Measurements from ENCODE around the gene GGPS1.

The GGPS1 gene

GRCh38 chr1:235317168-235317567, 11.2 kb upstream of the GGPS1 start:
- Mint-ChIP-seq H3K4me1 (ENCODE audit: low read depth) (peaks cover 57% of the 10 kb centered on the region), H3K9me3 (no peaks in the 10 kb centered on the region), H3K4me3 (no peak overlapping the region), H3K27ac (no peak overlapping the region), H3K27me3 (ENCODE audit: low read depth) (no peaks in the 10 kb centered on the region), H3K36me3 (ENCODE audit: low read depth) (peaks cover 25% of the 10 kb centered on the region)

DNA sequence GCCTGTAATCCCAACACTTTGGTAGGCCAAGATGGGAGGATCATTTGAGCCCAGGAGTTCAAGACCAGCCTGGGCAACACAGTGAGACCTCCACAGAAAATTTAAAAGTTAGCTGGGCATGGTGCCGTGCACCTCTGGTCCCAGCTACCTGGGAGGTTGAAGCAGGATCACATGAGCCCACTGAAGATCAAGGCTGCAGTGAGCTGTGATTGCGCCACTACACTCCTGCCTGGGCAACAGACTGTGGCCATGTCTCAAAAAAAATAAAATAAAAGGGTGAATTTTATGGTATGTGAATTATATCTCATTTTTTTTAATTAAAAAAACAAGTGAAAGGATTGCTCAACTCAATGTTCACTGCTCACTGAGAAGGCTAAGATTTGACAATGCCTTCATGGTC, 9.1 kb upstream of the GGPS1 start:
- Mint-ChIP-seq H3K4me3 (no peak overlapping the region), H3K27ac (no peak overlapping the region), H3K9me3 (no peaks in the 10 kb centered on the region), H3K36me3 (ENCODE audit: low read depth) (peaks cover 30% of the 10 kb centered on the region), H3K27me3 (ENCODE audit: low read depth) (no peaks in the 10 kb centered on the region), H3K4me1 (ENCODE audit: low read depth) (peaks cover 49% of the 10 kb centered on the region)

DNA sequence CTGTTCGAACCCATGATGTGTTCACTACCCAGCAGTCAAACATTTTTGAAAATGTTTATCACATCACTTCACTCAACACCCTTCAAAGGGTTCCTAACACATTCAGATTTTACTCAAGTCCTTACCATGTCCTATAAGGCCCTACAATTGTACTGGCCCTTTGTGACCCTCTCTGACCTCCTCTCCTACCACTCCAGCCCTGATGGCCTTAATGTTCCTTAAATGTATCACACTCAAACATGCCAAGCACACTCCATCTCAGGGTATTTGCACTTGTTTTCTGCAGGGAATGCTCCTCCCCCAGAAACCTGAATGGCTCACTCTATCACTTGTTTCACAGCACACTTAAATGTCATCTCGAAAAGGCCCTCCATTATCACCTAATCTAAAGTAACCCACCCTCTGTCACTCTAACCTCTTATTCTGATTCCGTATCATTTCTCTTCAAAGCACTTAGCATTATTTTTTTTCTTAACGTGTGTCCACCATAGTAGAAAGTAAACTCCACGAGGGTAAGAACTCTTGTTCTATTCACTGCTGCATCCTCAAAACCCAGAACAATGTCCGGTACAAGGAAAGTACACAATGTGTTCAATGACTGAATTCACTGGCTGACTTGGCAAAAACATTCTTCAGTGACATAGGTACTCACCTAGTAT, 7.7 kb upstream of the GGPS1 start:
- Mint-ChIP-seq H3K9me3 (no peaks in the 10 kb centered on the region), H3K36me3 (ENCODE audit: low read depth) (peaks cover 33% of the 10 kb centered on the region), H3K27ac (peak overlapping the region; percentile 2), H3K4me1 (ENCODE audit: low read depth) (peaks cover 48% of the 10 kb centered on the region), H3K4me3 (no peak overlapping the region), H3K27me3 (ENCODE audit: low read depth) (no peaks in the 10 kb centered on the region)

- Mint-ChIP-seq H3K27ac (no peak overlapping the region), H3K4me3 (peak overlapping the region; percentile 94), H3K9me3 (no peaks in the 10 kb centered on the region), H3K4me1 (ENCODE audit: low read depth) (peaks cover 38% of the 10 kb centered on the region), H3K36me3 (ENCODE audit: low read depth) (peaks cover 31% of the 10 kb centered on the region), H3K27me3 (ENCODE audit: low read depth) (no peaks in the 10 kb centered on the region)
Observed at GRCh38 chr1:235324296-235324695, 4.1 kb upstream of the GGPS1 start.

DNA sequence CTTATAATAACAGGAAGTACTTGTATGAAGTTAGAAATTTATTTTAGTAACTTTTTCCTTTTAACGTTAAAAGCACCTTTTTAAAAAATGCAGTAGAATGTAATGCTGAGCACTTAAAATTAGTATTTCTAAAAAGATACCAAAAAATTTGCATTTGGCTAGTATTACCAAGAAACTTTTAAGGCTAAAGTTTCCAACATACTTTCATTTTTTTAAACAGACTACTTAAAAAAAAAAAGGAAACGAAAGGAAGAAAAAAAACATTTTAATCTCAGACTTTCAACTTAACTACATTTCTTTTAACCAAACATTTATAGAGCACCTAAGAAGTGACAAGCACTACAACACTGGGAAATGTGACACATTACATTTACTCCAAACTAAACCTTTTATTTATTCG, 3.2 kb upstream of the GGPS1 start:
- Mint-ChIP-seq H3K27me3 (ENCODE audit: low read depth) (no peaks in the 10 kb centered on the region), H3K4me1 (ENCODE audit: low read depth) (peaks cover 36% of the 10 kb centered on the region), H3K27ac (peak overlapping the region; percentile 26), H3K9me3 (no peaks in the 10 kb centered on the region), H3K36me3 (ENCODE audit: low read depth) (peaks cover 31% of the 10 kb centered on the region), H3K4me3 (peak overlapping the region; percentile 94)

DNA sequence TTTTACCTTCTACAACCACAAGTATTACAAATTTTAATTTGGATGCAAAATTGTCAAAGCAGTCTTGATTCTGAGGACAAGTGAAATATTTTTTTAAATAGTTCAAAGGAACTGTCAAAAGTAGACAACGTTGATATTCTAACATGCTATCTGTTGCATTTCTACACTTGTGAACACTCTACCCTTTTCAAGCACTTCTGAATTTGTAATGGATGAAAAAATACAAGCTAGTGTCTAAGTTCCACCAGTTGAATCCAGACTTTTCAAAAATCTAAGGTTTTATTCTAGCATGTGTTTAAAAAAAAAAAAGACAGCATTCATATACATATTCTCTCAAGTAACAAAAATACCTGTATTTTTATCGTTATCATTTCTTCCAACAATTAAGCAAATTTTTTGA, 2.5 kb upstream of the GGPS1 start:
- Mint-ChIP-seq H3K4me3 (peak overlapping the region; percentile 94), H3K27ac (peak overlapping the region; percentile 98), H3K36me3 (ENCODE audit: low read depth) (peaks cover 25% of the 10 kb centered on the region), H3K4me1 (ENCODE audit: low read depth) (peaks cover 29% of the 10 kb centered on the region), H3K9me3 (no peaks in the 10 kb centered on the region), H3K27me3 (ENCODE audit: low read depth) (no peaks in the 10 kb centered on the region)

GRCh38 chr1:235326719-235327558, 1.4 kb upstream of the GGPS1 start:
- Mint-ChIP-seq H3K4me3 (peak overlapping the region; percentile 94), H3K36me3 (ENCODE audit: low read depth) (peaks cover 20% of the 10 kb centered on the region), H3K27ac (peak overlapping the region; percentile 98), H3K27me3 (ENCODE audit: low read depth) (no peaks in the 10 kb centered on the region), H3K9me3 (no peaks in the 10 kb centered on the region), H3K4me1 (ENCODE audit: low read depth) (peaks cover 24% of the 10 kb centered on the region)

GRCh38 chr1:235327559-235328270, 655 bp upstream of the GGPS1 start, which contains the start of gene ARID4B:
Gene ARID4B (minus strand): TSS chr1:235328179. CDS start chr1:235326919, 1,260 bp downstream.
- H3K36me3 Mint-ChIP-seq (ENCODE audit: low read depth) = peaks cover 13% of the 10 kb centered on the region
- H3K4me1 Mint-ChIP-seq (ENCODE audit: low read depth) = peaks cover 22% of the 10 kb centered on the region
- H3K9me3 Mint-ChIP-seq = no peaks in the 10 kb centered on the region
- peak within 1 kb of the TSS; percentile 94 for H3K4me3 Mint-ChIP-seq
- H3K27ac Mint-ChIP-seq = peak within 1 kb of the TSS; percentile 98
- no peaks in the 10 kb centered on the region for H3K27me3 Mint-ChIP-seq (ENCODE audit: low read depth)

DNA sequence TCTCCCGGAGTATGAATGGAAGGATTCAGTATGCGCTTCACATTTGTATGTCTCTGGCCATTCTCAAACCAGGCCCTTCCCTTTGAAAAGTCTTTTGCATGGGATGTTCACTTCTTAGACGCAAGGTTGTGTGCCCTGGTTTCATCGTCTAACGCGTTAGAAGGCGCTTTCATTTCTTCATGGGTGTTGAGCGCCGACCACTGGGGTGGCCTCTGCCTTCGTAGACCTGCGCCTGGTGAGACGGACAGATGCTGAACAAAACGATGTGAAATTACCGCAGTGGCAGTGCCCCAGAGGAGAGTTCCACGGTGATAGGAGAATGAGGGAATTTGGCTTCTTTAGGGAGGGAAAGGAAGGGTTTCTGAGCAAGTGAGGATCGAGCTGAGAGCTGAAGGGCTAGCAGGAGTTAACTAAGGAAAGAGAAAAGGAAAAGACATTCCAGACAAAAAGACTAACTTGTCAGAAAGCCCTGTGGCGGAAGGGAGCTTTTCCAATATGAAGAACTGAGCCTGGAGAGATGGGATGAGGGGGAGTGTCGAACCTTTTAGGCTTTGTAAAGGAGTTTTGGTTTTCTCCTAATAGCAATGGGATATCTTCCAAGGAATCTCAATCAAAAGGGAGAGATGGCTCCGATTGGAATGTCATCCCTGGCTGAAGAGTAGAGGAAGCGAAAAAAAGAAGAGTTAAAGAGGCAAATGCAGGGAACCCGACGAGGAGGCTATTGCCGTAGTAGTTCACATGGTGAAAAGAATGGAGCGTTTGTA, 951 bp downstream of the GGPS1 start:
- no peak overlapping the region for H3K27ac Mint-ChIP-seq
- no peaks in the 10 kb centered on the region for H3K9me3 Mint-ChIP-seq
- H3K4me3 Mint-ChIP-seq = no peak overlapping the region
- H3K27me3 Mint-ChIP-seq (ENCODE audit: low read depth) = no peaks in the 10 kb centered on the region
- H3K4me1 Mint-ChIP-seq (ENCODE audit: low read depth) = peaks cover 25% of the 10 kb centered on the region
- H3K36me3 Mint-ChIP-seq (ENCODE audit: low read depth) = peaks cover 14% of the 10 kb centered on the region

DNA sequence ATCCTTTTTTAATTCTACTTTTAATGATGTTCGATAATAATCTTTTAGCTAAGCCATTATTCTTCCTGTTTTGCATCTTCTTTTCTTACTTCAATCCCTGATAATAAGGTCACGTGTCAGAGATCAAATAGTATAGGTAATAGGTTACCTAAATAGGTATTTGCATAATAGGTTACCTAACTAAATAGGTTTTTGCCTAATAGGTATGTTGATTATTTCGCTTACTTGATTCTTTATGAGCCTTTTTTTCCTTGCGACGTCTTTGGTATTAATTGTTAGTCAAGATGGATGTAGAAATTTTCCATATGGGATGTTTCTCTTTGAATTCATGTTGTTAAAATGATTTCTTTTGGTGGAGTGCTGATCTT, 2.5 kb downstream of the GGPS1 start:
- H3K4me3 Mint-ChIP-seq = no peak overlapping the region
- no peak overlapping the region for H3K27ac Mint-ChIP-seq

DNA sequence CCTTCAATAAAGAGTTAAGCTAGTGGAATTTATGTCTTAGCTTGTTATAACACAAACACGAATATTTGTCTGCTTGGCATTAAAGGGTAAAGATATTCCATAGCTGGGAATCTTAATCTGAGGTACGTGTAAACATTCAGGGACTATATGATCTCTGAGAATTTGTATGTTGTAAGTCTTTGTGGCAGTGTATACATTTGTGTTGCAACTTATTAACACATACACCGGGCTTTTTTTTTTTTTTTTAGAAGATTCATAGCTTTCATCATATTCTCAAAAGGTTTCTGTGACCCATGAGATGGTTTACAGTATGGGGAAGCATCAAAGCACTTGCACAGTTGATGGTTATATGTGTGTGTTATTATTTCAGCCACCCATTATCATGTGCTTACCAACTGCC, 3.0 kb downstream of the GGPS1 start:
- H3K9me3 Mint-ChIP-seq = no peaks in the 10 kb centered on the region
- H3K27me3 Mint-ChIP-seq (ENCODE audit: low read depth) = no peaks in the 10 kb centered on the region
- H3K27ac Mint-ChIP-seq = no peak overlapping the region
- no peak overlapping the region for H3K4me3 Mint-ChIP-seq
- H3K36me3 Mint-ChIP-seq (ENCODE audit: low read depth) = peaks cover 8% of the 10 kb centered on the region
- H3K4me1 Mint-ChIP-seq (ENCODE audit: low read depth) = peaks cover 16% of the 10 kb centered on the region

More for the DNA sequence above, 2.5 kb downstream of the GGPS1 start:
- H3K9me3 Mint-ChIP-seq = no peaks in the 10 kb centered on the region
- H3K27me3 Mint-ChIP-seq (ENCODE audit: low read depth) = no peaks in the 10 kb centered on the region
- peaks cover 19% of the 10 kb centered on the region for H3K4me1 Mint-ChIP-seq (ENCODE audit: low read depth)
- H3K36me3 Mint-ChIP-seq (ENCODE audit: low read depth) = peaks cover 11% of the 10 kb centered on the region

DNA sequence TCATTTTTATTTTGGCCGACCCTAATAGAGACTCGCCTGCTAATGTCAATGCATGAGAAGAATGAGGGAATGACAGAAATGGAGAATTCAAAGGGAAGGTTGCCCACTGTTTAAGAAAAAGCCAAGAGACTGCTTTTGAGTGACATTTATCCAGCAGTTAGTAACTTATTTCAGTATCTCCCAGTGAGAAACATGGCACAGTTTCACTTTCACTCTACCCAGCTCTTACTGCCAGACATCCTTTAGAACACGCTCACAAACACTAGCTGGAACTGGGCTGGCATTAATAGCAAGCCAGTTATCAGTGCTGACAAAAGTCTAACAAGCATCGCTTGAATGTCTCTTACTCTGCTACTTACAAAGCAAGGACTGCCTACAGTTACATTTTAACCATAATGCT, 8.5 kb downstream of the GGPS1 start:
- H3K9me3 Mint-ChIP-seq = no peaks in the 10 kb centered on the region
- H3K4me3 Mint-ChIP-seq = peak overlapping the region; percentile 47
- no peaks in the 10 kb centered on the region for H3K27me3 Mint-ChIP-seq (ENCODE audit: low read depth)
- H3K27ac Mint-ChIP-seq = peak overlapping the region; percentile 79
- peaks cover 12% of the 10 kb centered on the region for H3K36me3 Mint-ChIP-seq (ENCODE audit: low read depth)
- peaks cover 20% of the 10 kb centered on the region for H3K4me1 Mint-ChIP-seq (ENCODE audit: low read depth)

GRCh38 chr1:235339746-235340145, 11.4 kb downstream of the GGPS1 start:
- peaks cover 14% of the 10 kb centered on the region for H3K4me1 Mint-ChIP-seq (ENCODE audit: low read depth)
- H3K27ac Mint-ChIP-seq = no peak overlapping the region
- H3K9me3 Mint-ChIP-seq = no peaks in the 10 kb centered on the region
- H3K4me3 Mint-ChIP-seq = no peak overlapping the region
- H3K36me3 Mint-ChIP-seq (ENCODE audit: low read depth) = peaks cover 19% of the 10 kb centered on the region
- no peaks in the 10 kb centered on the region for H3K27me3 Mint-ChIP-seq (ENCODE audit: low read depth)

GRCh38 chr1:235341334-235341733, 13.0 kb downstream of the GGPS1 start:
- no peaks in the 10 kb centered on the region for H3K9me3 Mint-ChIP-seq
- H3K4me1 Mint-ChIP-seq (ENCODE audit: low read depth) = peaks cover 11% of the 10 kb centered on the region
- H3K36me3 Mint-ChIP-seq (ENCODE audit: low read depth) = peaks cover 25% of the 10 kb centered on the region
- no peak overlapping the region for H3K27ac Mint-ChIP-seq
- H3K4me3 Mint-ChIP-seq = no peak overlapping the region
- no peaks in the 10 kb centered on the region for H3K27me3 Mint-ChIP-seq (ENCODE audit: low read depth)
